ENCODE measurements around the gene PTPRG.

DNA sequence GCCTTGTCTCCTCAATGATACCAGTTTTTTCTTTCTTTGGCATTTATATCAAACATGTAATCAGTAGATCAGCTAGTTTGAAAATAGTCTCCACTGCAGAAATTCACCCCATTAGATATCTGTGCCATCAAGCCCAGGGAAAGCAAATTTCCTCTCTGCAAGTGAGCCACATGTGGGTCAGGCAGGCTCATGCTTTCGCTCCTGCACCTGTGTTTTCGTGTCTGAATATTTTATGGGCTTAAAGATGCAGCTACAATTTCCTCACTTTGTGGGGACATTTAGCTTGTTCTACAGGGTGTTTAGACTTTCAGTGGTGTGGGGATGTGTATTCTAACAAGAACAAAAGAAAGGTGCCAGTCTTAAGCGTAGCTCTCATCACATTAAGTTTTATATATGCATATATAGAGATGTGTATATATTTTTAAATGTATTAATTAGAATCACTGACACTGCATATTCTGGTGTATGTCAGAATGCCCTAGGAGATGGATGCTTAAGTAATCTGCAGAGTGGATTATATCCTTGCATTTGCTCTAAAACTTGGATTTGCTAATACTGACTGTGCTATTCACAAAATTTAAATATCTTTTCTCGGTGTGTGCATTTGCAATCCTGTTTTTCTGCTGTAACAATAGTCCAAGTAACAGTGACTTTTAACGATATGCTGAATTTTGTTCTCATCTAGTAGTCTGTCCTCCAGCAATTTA is 372.6 kb downstream of the PTPRG start:
- TF ChIP-seq, protein P1, sequence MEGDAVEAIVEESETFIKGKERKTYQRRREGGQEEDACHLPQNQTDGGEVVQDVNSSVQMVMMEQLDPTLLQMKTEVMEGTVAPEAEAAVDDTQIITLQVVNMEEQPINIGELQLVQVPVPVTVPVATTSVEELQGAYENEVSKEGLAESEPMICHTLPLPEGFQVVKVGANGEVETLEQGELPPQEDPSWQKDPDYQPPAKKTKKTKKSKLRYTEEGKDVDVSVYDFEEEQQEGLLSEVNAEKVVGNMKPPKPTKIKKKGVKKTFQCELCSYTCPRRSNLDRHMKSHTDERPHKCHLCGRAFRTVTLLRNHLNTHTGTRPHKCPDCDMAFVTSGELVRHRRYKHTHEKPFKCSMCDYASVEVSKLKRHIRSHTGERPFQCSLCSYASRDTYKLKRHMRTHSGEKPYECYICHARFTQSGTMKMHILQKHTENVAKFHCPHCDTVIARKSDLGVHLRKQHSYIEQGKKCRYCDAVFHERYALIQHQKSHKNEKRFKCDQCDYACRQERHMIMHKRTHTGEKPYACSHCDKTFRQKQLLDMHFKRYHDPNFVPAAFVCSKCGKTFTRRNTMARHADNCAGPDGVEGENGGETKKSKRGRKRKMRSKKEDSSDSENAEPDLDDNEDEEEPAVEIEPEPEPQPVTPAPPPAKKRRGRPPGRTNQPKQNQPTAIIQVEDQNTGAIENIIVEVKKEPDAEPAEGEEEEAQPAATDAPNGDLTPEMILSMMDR (IDR thresholded peaks at IDR 0.05; ENCODE audit: insufficient read depth, low read depth, low read length): no peak
- TF ChIP-seq EZH2 (IDR thresholded peaks at IDR 0.05; ENCODE audit: insufficient read depth, low read length): no peak
